GM10266 (cell line): ENCODE measurements around the gene PTH1R.

ENCODE experiments used
- DNase-seq: peaks from one replicate; pipeline ENCODE4 v3.0.0; 2012; ENCODE audit errors: extremely low spot score
- TF ChIP-seq, protein P1 (sequence below): IDR thresholded peaks from 2 replicates; pipeline ENCODE4 v1.5.1; 2012; ENCODE audit warnings: mild to moderate bottlenecking, low read depth; ENCODE audit not compliant: control insufficient read depth, insufficient read depth; ENCODE audit errors: missing control alignments

Gene PTH1R

DNA sequence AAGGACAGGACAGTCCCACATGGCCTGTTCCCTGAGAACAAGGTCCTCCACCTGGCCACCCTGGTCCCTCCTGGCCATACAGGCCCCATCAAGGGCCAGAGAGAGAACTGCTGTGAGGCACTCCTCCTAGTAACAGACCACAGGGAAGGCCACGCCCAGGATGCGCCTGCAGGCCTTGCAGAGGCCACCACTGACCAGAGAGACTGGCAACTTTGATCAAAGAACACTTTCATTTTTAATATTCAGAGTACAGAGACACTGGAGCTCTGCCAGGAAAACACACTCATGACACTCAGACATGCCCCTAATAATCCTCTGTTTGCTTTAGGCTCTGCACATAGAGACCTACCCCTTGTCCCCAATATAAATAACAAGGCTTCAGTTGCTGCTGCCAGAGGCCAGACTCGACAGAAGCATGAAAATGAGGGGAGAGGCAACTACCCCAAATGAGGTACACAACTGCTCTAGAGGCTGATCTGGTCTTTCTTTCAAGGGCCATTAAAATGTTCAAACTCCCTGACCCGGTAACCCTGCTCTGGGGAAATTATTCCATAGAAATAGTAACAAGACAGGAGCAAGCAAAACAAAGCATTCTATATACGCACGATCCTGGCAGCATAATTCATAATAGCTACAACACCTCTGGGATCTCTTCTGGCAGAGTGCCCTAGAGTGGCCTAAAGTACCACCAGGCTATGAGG is 54.3 kb downstream of the PTH1R start:
- DNase-seq: no peak
- TF ChIP-seq, protein P1, sequence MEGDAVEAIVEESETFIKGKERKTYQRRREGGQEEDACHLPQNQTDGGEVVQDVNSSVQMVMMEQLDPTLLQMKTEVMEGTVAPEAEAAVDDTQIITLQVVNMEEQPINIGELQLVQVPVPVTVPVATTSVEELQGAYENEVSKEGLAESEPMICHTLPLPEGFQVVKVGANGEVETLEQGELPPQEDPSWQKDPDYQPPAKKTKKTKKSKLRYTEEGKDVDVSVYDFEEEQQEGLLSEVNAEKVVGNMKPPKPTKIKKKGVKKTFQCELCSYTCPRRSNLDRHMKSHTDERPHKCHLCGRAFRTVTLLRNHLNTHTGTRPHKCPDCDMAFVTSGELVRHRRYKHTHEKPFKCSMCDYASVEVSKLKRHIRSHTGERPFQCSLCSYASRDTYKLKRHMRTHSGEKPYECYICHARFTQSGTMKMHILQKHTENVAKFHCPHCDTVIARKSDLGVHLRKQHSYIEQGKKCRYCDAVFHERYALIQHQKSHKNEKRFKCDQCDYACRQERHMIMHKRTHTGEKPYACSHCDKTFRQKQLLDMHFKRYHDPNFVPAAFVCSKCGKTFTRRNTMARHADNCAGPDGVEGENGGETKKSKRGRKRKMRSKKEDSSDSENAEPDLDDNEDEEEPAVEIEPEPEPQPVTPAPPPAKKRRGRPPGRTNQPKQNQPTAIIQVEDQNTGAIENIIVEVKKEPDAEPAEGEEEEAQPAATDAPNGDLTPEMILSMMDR: no peak

DNA sequence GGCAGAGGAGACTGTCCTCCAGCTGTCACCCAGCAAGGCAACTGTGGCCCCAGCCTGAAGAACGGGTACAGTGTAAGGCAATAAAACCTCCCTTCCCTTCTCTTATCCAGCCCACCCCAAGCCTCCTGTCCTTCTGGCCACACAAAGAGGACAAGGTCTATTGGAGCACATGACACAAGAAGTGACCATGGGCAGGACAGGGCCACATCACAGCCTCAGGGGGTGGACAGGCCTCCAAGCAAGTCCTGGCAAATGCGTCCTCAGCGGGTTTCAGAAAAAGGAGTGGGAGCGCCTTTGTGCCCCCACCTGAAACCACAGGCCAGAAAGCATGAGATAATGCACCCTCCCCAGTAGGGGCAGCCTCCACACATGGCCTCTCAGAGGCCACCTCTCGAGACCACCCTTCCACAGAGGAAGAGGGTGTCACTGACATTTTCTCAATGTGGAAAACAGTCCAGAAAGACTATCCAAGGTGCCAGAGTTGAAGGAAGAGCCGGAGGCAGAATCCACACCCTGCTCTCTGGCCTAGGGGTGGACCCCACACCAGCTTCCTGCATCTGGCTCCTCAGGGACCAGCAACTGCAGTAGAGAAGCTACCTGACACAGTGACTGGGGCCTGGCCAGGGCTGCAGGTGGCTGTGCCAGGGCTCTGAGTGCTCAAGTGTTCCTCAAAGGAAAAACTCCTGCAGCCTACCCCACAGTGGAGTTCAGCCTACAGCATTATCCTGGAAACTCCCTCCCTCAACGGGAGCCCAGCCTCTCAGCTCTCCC is 55.1 kb downstream of the PTH1R start:
- TF ChIP-seq, protein P1: peak; percentile 5
- no peak for DNase-seq

DNA sequence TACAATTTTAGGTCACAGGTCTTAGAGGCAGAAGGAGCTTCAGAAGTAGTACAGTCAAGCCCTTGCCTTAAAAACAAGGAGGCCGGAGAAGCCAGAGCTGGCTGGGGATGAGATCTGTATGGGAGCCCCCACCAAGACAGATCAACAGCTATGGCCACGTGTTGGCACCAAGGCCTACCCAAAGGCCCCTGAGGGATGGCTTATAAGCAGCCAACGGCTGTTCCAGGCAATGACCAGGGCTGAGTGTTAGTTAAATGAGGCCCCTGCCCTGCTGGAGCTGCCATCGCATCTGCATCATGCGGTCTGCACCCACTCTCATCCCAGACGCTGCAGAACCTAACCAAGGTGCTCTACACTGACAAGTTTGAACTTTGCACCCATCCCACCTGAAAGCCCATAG is 55.7 kb downstream of the PTH1R start:
- no peak for DNase-seq
- TF ChIP-seq, protein P1: no peak

DNA sequence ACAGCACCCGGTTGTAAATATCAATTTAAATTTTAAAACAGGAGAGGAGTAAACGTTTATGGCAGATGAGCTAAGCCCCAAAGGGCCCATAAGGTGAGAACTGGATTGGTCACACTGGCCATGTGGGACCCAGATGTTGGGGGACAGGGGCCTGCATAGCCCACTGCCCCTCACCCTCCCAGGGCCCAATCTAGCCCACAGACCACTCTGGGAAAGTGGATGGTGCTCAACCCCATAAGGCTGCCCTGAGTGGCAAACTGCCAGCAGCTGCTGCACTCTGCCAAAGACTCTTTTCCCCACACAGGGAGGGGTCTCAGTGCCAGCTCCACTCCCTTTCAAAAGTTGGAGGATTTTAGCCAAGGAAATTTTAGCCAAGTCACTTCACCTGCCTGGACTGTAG is 56.6 kb downstream of the PTH1R start:
- TF ChIP-seq, protein P1: no peak
- DNase-seq: no peak

DNA sequence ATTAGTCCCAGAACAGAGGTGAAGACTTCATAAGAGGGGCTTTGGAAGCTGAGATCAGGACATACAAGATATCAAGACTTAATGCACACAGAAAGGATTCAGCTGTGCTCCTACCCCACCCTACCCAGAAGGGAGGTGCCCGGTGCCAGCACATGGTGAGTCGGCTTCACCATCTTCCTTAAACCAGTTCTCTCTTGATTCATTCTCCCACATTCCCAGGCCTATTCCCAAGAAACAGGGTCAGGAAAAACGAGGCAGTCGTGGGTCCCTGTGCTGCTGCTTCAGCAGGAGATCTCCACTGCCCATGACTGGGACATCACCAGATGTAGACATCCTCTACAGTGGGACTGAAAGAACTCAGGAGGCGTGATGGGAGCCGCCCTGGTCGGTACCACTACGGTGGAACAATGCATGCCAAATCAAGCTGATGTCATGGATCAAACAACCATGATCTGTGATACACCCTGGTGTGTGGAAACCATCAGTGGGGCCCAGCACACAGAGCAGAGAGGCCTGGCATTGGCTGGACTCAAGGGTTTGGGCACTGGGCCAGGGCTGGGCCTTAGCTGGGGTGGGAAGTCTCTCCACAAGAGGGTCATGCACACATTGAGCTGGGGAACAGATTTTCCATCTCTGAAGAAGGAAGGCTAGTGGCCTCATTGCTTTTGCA is 57.1 kb downstream of the PTH1R start:
- DNase-seq: no peak
- TF ChIP-seq, protein P1: no peak

DNA sequence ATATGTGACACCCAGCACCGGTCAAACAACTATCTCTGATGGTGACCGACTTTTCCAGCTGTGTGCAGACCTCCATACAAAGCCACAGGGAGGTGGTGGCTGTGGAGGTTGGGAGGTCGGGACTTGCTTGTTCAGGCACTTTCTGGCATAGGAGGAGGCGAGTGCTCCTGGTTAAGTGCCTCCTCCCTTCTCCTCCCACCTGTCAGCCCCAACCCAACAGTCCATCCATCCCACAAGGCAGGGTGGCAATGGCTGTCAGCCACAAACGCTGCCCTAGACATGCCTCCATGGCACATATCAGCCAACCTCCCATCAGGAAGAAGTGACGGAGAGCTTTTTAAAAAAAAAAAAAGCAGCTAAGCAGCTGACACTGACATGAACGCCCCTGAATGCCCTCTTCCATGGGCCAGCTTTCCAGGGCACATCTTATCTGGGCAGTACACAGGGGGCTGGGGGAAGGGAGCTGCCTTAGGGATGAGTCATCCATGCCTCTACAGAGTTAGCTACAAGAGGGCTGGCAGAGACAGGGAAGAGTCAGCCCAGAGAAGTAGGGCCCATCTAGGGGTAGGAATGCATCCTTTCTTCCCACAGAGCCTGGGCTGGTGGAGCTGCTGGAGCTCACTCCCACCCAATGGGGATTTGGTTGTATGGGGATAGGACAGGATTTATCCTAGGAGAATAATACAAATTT is 57.8 kb downstream of the PTH1R start:
- TF ChIP-seq, protein P1: no peak
- no peak for DNase-seq
